RWPE1 (cell line): Measurements from ENCODE around the gene IGSF8.

Experiments used
- CTCF ChIA-PET: fragments of 350-600 bp; sonication (Branson Sonifier 250); formaldehyde crosslinking; extraction: SDS; loops from one replicate; lab custom pipeline; 2021; lab: Yijun Ruan, JAX
- POLR2A ChIA-PET: fragments of 400-600 bp; formaldehyde crosslinking; extraction: SDS; loops from one replicate; lab custom pipeline; 2020; ENCODE audit warnings: antibody characterized with exemption; ENCODE audit not compliant: low non-redundant PET; lab: Yijun Ruan, JAX
- DNase-seq: peaks from one replicate; pipeline ENCODE4 v3.0.0; 2012; ENCODE audit warnings: low spot score
- H3K27ac ChIP-seq: fragments of 450-650 bp; 2 replicates; pipeline ENCODE4 v1.5.1; 2017
- TF ChIP-seq, protein P1 (sequence below): fragments of 450-650 bp; conservative IDR thresholded peaks from 2 replicates; pipeline ENCODE4 v1.5.1; 2017; ENCODE audit warnings: low read depth, mild to moderate bottlenecking

IGSF8 gene

GRCh38 chr1:160049101-160049500 is 49.3 kb downstream of the IGSF8 start:
- CTCF ChIA-PET = interaction anchor here (0.9 kb wide), 1 partner anchor 35 kb away, joined by 3 read pairs; no protein-coding TSS in a partner anchor
- TF ChIP-seq, protein P1, sequence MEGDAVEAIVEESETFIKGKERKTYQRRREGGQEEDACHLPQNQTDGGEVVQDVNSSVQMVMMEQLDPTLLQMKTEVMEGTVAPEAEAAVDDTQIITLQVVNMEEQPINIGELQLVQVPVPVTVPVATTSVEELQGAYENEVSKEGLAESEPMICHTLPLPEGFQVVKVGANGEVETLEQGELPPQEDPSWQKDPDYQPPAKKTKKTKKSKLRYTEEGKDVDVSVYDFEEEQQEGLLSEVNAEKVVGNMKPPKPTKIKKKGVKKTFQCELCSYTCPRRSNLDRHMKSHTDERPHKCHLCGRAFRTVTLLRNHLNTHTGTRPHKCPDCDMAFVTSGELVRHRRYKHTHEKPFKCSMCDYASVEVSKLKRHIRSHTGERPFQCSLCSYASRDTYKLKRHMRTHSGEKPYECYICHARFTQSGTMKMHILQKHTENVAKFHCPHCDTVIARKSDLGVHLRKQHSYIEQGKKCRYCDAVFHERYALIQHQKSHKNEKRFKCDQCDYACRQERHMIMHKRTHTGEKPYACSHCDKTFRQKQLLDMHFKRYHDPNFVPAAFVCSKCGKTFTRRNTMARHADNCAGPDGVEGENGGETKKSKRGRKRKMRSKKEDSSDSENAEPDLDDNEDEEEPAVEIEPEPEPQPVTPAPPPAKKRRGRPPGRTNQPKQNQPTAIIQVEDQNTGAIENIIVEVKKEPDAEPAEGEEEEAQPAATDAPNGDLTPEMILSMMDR = no peak
- H3K27ac ChIP-seq = no peak overlapping the region
- no peak for DNase-seq
- POLR2A ChIA-PET = no interaction called here

DNA sequence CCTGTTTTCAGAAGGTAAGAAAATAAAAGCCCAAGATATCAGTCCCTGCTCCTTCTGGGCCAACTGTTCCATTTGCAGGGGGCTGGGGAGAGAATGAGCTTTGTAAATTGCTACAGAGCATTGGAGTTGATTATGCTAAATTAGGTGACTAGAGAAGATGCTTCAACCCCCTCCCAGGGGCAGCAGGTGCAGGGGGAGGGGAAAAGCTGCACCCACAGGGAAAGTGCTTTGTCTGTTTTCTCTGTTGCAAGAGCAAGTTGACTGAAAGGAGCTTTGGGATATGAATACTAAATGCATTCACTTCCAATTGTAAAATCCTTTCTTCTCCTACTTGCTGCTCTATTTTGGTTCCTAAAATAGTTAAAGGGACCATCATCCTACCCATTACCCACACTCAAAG is 50.1 kb downstream of the IGSF8 start:
- H3K27ac ChIP-seq = no peak overlapping the region
- POLR2A ChIA-PET = no interaction called here

GRCh38 chr1:160047111-160047991 is 51.1 kb downstream of the IGSF8 start:
- no peak overlapping the region for H3K27ac ChIP-seq
- ChIA-PET POLR2A (no interaction called here), CTCF (interaction anchor here (0.6 to 2.5 kb wide), 12 partner anchors 10 to 244 kb away, joined by 3 to 47 read pairs (median 4); partner anchors contain the start of gene KCNJ9)
- DNase-seq = no peak
- TF ChIP-seq, protein P1 = no peak

More for the DNA sequence above, 50.1 kb downstream of the IGSF8 start:
- TF ChIP-seq, protein P1 = no peak
- CTCF ChIA-PET = interaction anchor here (0.9 kb wide), 1 partner anchor 36 kb away, joined by 3 read pairs; no protein-coding TSS in a partner anchor
- DNase-seq = no peak

- ChIA-PET CTCF (interaction anchor here (0.6 to 2.5 kb wide), 22 partner anchors 9 to 1925 kb away, joined by 3 to 47 read pairs (median 4); partner anchors contain the start of gene KCNJ9), POLR2A (interaction anchor here (0.7 kb wide), 1 partner anchor 36 kb away, joined by 7 read pairs; no protein-coding TSS in a partner anchor)
- H3K27ac ChIP-seq = no peak overlapping the region
- peak; percentile 70 for DNase-seq
- TF ChIP-seq, protein P1 = peak; percentile 46
Observed at GRCh38 chr1:160046494-160047110, 51.8 kb downstream of the IGSF8 start.

DNA sequence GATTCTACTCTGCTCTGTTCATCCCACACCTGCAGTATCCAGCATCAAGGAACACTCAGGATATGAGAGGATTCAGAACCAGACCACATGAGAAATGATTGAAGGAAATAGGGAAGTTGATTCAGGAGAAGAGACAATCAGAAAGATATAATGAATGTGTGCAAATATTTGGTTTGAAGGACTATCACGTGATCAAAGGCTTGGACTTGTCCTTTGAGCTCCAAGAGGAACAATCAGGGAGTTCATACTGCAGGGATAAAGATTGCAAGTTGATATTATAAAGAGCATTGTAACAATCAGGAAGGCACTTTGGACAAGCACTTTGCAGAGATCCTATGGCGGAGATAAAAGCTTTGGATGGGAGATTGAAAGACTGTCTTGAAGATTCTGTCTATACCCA is 52.8 kb downstream of the IGSF8 start:
- no peak overlapping the region for H3K27ac ChIP-seq
- no peak for DNase-seq
- CTCF ChIA-PET = interaction anchor here (0.8 to 2.5 kb wide), 8 partner anchors 11 to 246 kb away, joined by 3 to 47 read pairs (median 4); partner anchors contain the start of gene KCNJ9
- POLR2A ChIA-PET = interaction anchor here (0.6 kb wide), 1 partner anchor 33 kb away, joined by 3 read pairs; no protein-coding TSS in a partner anchor
- TF ChIP-seq, protein P1 = no peak

DNA sequence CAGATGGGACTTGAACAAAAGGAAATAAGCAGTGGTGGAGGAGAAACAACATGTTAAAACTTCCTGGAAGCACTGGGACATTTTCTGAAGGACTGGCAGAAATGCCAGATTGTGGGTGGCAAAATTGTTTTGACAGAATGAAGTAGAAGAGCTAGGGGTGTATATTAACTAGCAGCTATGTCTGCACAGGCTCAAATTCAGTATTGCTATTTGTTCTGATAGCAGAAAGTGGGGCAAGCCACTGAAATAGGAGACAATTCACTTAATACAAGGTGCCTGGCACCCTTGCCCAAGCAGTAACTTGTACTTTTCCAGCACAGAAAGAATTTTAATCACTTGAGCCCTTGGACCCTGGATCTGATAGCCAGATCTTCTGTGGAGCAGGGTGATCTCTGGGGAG is 54.9 kb downstream of the IGSF8 start:
- POLR2A ChIA-PET = no interaction called here
- TF ChIP-seq, protein P1 = no peak
- no peak overlapping the region for H3K27ac ChIP-seq
- CTCF ChIA-PET = interaction anchor here (1.1 kb wide), 1 partner anchor 42 kb away, joined by 4 read pairs; no protein-coding TSS in a partner anchor
- DNase-seq = no peak
